PC-9 (cell line): ENCODE data around the gene UBR1.

Source experiments
- EZH2 ChIP-seq: fragments of 200-600 bp; sonication (generic); IDR thresholded peaks from 2 replicates; pipeline ENCODE4 v1.8.0; 2017; ENCODE audit warnings: antibody characterized with exemption, low read depth
- TF ChIP-seq, protein P1 (sequence below): fragments of 200-600 bp; sonication (generic); conservative IDR thresholded peaks from 2 replicates; pipeline ENCODE4 v1.6.1; 2017; ENCODE audit warnings: mixed run types, antibody characterized with exemption, mild to moderate bottlenecking, moderate library complexity

DNA sequence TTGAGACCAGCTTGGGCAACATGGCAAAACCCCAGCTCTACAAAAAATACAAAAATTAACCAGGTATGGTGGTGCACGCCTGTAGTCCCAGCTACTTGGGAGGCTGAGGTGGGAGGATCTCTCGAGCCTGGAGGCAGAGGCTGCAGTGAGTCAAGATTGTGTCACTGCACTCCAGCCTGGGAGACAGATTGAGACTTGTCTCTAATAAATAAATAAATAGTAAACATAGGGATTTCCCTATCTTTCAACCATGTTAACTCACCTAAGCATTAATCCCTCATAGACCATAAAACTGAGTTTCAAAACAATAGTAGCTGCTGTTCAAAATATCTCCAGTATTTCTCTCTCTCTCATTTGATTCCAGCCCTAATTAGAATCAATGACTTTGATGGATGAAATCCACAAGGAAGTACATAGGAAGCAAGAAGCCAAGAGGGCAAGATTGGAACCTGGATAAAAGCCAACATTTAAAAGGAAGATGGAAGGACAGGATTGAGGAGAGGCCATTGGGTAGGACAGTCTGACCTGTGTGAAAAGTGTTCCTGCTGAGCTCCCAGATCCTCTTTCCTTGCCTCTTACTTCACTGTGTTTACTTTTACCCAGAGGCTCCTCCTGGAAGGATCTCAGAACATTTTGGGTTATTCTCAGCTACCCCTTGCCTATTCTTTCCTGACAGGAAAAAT is 172.9 kb downstream of the UBR1 start:
- TF ChIP-seq, protein P1, sequence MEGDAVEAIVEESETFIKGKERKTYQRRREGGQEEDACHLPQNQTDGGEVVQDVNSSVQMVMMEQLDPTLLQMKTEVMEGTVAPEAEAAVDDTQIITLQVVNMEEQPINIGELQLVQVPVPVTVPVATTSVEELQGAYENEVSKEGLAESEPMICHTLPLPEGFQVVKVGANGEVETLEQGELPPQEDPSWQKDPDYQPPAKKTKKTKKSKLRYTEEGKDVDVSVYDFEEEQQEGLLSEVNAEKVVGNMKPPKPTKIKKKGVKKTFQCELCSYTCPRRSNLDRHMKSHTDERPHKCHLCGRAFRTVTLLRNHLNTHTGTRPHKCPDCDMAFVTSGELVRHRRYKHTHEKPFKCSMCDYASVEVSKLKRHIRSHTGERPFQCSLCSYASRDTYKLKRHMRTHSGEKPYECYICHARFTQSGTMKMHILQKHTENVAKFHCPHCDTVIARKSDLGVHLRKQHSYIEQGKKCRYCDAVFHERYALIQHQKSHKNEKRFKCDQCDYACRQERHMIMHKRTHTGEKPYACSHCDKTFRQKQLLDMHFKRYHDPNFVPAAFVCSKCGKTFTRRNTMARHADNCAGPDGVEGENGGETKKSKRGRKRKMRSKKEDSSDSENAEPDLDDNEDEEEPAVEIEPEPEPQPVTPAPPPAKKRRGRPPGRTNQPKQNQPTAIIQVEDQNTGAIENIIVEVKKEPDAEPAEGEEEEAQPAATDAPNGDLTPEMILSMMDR = no peak
- TF ChIP-seq EZH2 = no peak
